GM21619 (cell line): ENCODE measurements around the gene FJX1.

Source experiments
- ATAC-seq: cut with Tn5 transposase; IDR thresholded peaks from one replicate; pipeline ENCODE4 v1.9.1; 2021; ENCODE audit not compliant: unreplicated experiment

The FJX1 gene

GRCh38 chr11:35605706-35606105 is 12.6 kb upstream of the FJX1 start:
- ATAC-seq: no peak

GRCh38 chr11:35606206-35606605 is 12.1 kb upstream of the FJX1 start:
- no peak for ATAC-seq

- no peak for ATAC-seq
Observed at GRCh38 chr11:35608502-35608901, 9.8 kb upstream of the FJX1 start.

GRCh38 chr11:35609656-35610055 is 8.6 kb upstream of the FJX1 start:
- no peak for ATAC-seq

- no peak for ATAC-seq
Observed at GRCh38 chr11:35610631-35611030, 7.6 kb upstream of the FJX1 start.

GRCh38 chr11:35611741-35612140 is 6.5 kb upstream of the FJX1 start:
- ATAC-seq: no peak

- no peak for ATAC-seq
Observed at GRCh38 chr11:35614939-35615569, 3.2 kb upstream of the FJX1 start.

- ATAC-seq: no peak
Observed at GRCh38 chr11:35615921-35616900, 2.0 kb upstream of the FJX1 start.

GRCh38 chr11:35617316-35617686 is 959 bp upstream of the FJX1 start:
- ATAC-seq: no peak

- ATAC-seq: peak; percentile 42
Observed at GRCh38 chr11:35618497-35619115, 346 bp downstream of the FJX1 start.

GRCh38 chr11:35619116-35619854 is 1.0 kb downstream of the FJX1 start:
- ATAC-seq: peak; percentile 29

GRCh38 chr11:35619855-35620640 is 1.8 kb downstream of the FJX1 start:
- no peak for ATAC-seq

GRCh38 chr11:35620795-35621194 is 2.5 kb downstream of the FJX1 start:
- no peak for ATAC-seq

GRCh38 chr11:35621620-35622019 is 3.4 kb downstream of the FJX1 start:
- ATAC-seq: no peak

GRCh38 chr11:35622070-35622469 is 3.8 kb downstream of the FJX1 start:
- no peak for ATAC-seq

- no peak for ATAC-seq
Observed at GRCh38 chr11:35623621-35624168, 5.4 kb downstream of the FJX1 start.

- no peak for ATAC-seq
Observed at GRCh38 chr11:35624316-35624715, 6.1 kb downstream of the FJX1 start.

- ATAC-seq: no peak
Observed at GRCh38 chr11:35624781-35625180, 6.5 kb downstream of the FJX1 start.

- no peak for ATAC-seq
Observed at GRCh38 chr11:35626501-35626900, 8.2 kb downstream of the FJX1 start.

GRCh38 chr11:35629511-35629910 is 11.3 kb downstream of the FJX1 start:
- no peak for ATAC-seq
